Right lobe of liver (tissue), 6 donors: ENCODE measurements around the gene PDE4B. TPM values are rescaled to one million over a fixed set of nuclear protein-coding genes. Genes with fewer than 3 reads are reported as not detected.

Experiments used
- ATAC-seq, 4 donors: fragments of 200-7000 bp; cut with Tn5 transposase; one replicate each; pipeline ENCODE4 v1.9.1; 2020; ENCODE audit warnings: mild to moderate bottlenecking in 4 of 4, moderate library complexity in 4 of 4
- DNase-seq, 3 donors: peaks; one replicate each; pipeline ENCODE4 v3.0.0-alpha.2; 2020
- H3K27ac ChIP-seq, 3 donors: fragments of 200-600 bp; one replicate each; pipeline ENCODE4 v1.8.0; 2022
- H3K27me3 ChIP-seq, 2 donors: fragments of 200-600 bp; one replicate each; pipeline ENCODE4 v1.8.0; 2022
- H3K36me3 ChIP-seq, 4 donors: fragments of 200-600 bp; sonication (generic) in 1 of 4; one replicate each; pipeline versions ENCODE4 v1.5.1 to v1.8.0; 2017 to 2022; ENCODE audit warnings: control low read depth in 1 of 4
- H3K4me1 ChIP-seq, 4 donors: fragments of 200-600 bp; sonication (generic) in 1 of 4; one replicate each; pipeline versions ENCODE4 v1.5.1 to v1.8.0; 2017 to 2022; ENCODE audit warnings: control low read depth in 1 of 4
- H3K4me3 ChIP-seq, 3 donors: fragments of 200-600 bp; one replicate each; pipeline ENCODE4 v1.8.0; 2022
- H3K9me3 ChIP-seq, 4 donors: fragments of 200-600 bp; sonication (generic) in 1 of 4; one replicate each; pipeline versions ENCODE4 v1.5.1 to v1.8.0; 2017 to 2022; ENCODE audit warnings: control low read depth in 1 of 4
- POLR2A ChIP-seq: fragments of 450-650 bp; IDR thresholded peaks from one replicate; pipeline ENCODE4 v1.6.1; 2017; ENCODE audit warnings: antibody characterized with exemption, mild to moderate bottlenecking
- WGBS: methylation state at CpG from one replicate; pipeline ENCODE4 v1.1.6; 2018; ENCODE audit warnings: low coverage, low lambda C conversion rate; ENCODE audit not compliant: insufficient coverage; ENCODE audit errors: missing lambda C conversion rate; 5-methylcytosine and 5-hydroxymethylcytosine counted together
- intact Hi-C, 2 donors: fragments of 100-400 bp; cut with DNase I; formaldehyde crosslinking; loops; one replicate each; pipeline versions ENCODE4 v1.11.2 to v1.14.1; 2022
- total RNA-seq, 6 experiments: library from RNA; depleted of rRNA in 2 of 6; stranded (reverse); fragments of >200 nt in 2 of 6; fragmentation: NEBNext Ultra II Directional in 3 of 6; extraction: Animal tissue kit (Norgen Biotek cat#: 25700) in 3 of 6; gene quantifications; one replicate each; pipeline versions ENCODE4 v1.1.0 to v1.2.4, GENCODE V29; 2016 to 2023
- TF ChIP-seq, protein P1 (sequence below), 4 donors: fragments of 200-600 bp in 3 of 4; fragments of 450-650 bp in 1 of 4; IDR thresholded peaks; one replicate each; pipeline versions ENCODE4 v1.5.1 to v1.8.0; 2016 to 2022; ENCODE audit warnings: antibody characterized with exemption in 4 of 4, mild to moderate bottlenecking in 2 of 4
- donor health status: DM: no; HTN: yes; CAD: no.
- donor health status: DM: no; HTN: no; CAD: no.
- donor health status: DM: no; HTN: no; CAD: no.
- donor health status: DM: no; HTN: yes; CAD: no.
- donor health status: DM: no; HTN: yes; CAD: no.

PDE4B gene
- total RNA-seq, 6 experiments from 2014 or later: 1.4 to 6.4 (median 2.4) TPM

DNA sequence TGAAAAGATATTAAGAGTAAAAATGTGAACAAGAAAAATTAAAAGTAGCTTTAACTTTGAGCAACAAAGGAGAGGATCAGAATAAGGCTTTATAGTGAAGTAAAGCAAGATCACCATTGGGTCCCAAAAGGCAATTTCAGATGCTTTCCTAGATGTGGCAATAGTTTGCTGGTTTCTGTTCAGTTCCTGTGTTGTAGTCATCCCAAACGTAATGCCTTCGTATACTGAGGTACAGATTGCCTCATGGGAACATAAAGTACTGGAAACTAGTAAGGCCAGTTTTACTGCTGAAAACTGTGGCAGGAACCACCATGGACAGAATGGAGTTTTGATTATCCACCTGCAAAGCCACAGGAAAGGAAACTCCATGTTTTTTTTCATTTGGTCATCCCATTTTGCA, 457.8 kb downstream of the PDE4B start:
- intact Hi-C loops: loop anchor here (5.0 to 10.0 kb wide), 2 partner anchors 197 to 394 kb away; no protein-coding TSS in a partner anchor
- Histone ChIP-seq H3K4me3 (no peak overlapping the region), H3K4me1 (no peaks in the 10 kb centered on the region), H3K27ac (no peak overlapping the region), H3K36me3 (no peaks in the 10 kb centered on the region), H3K9me3 (no peaks in the 10 kb centered on the region), H3K27me3 (no peaks in the 10 kb centered on the region)
- no peak for ATAC-seq
- 38% methylated on average over 2 of the region's 2 CpGs for WGBS
- DNase-seq: no peak
- TF ChIP-seq, protein P1, sequence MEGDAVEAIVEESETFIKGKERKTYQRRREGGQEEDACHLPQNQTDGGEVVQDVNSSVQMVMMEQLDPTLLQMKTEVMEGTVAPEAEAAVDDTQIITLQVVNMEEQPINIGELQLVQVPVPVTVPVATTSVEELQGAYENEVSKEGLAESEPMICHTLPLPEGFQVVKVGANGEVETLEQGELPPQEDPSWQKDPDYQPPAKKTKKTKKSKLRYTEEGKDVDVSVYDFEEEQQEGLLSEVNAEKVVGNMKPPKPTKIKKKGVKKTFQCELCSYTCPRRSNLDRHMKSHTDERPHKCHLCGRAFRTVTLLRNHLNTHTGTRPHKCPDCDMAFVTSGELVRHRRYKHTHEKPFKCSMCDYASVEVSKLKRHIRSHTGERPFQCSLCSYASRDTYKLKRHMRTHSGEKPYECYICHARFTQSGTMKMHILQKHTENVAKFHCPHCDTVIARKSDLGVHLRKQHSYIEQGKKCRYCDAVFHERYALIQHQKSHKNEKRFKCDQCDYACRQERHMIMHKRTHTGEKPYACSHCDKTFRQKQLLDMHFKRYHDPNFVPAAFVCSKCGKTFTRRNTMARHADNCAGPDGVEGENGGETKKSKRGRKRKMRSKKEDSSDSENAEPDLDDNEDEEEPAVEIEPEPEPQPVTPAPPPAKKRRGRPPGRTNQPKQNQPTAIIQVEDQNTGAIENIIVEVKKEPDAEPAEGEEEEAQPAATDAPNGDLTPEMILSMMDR (IDR thresholded peaks at IDR 0.05): no peak
- no peak for TF ChIP-seq POLR2A

DNA sequence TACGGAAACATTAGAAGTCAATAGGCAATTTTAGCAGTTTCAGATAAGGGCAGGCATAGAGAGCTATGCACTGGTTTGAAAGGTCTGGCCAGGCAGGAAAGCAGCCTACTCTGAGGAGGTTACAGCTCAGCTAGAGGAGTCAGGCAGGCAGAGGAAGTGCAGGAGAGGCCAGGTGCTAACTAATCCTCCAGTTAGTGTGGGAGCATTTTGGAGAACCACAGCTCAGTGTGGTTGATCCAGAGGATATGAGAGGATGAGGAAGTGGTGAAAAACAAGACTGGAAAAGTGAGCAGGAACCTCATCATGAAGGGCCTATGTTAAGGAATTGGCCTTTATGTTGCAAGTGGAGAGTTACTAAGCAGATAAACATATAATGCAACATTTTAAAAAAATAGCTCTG, 458.9 kb downstream of the PDE4B start:
- intact Hi-C loops: loop anchor here (5.0 to 10.0 kb wide), 2 partner anchors 196 to 393 kb away; no protein-coding TSS in a partner anchor
- TF ChIP-seq, protein P1 (IDR thresholded peaks at IDR 0.05): no peak
- TF ChIP-seq POLR2A: no peak
- H3K4me1 ChIP-seq: no peaks in the 10 kb centered on the region
- H3K27ac ChIP-seq: no peak overlapping the region
- ATAC-seq (peak in 3 of 4 donors; percentile 19 to 25 (median 21)), DNase-seq (no peak)
- H3K9me3 ChIP-seq: no peaks in the 10 kb centered on the region
- H3K36me3 ChIP-seq: no peaks in the 10 kb centered on the region
- no peaks in the 10 kb centered on the region for H3K27me3 ChIP-seq
- 53% methylated on average over 1 of the region's 1 CpG for WGBS
- H3K4me3 ChIP-seq: no peak overlapping the region

DNA sequence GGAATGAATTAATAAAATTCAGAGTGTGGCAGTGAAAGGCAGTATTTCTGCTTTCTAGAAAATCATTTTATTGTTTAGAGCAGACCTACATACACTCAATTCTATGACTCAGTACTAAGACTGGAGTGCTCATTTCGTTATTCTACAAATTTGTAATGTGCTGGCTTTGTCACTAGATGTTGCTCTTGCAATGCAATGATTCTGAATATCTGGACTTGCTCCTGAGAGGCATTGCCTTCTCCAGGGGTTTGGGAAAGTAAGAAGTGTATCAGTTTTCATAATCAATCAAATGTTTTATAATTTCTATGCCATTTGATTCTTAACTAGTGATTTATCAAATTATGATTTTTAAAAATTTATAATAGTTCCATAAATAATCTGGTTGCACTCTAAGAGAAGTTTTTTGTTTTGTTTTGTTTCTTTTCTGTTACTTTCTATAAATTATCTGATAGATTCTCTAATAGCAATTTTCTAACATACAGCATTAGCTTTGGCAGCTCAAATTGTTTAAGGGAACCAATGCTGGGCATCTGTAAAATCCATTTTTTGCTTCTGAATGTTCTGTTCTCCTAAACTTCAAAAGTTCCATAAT, 460.7 kb downstream of the PDE4B start:
- ATAC-seq (peak; percentile 93 to 96 (median 96)), DNase-seq (no peak)
- 0% methylated on average over 1 of the region's 1 CpG for WGBS
- no peaks in the 10 kb centered on the region for H3K4me1 ChIP-seq
- no peak for TF ChIP-seq POLR2A
- TF ChIP-seq, protein P1 (IDR thresholded peaks at IDR 0.05): peak; percentile 79 to 91 (median 80)
- no peaks in the 10 kb centered on the region for H3K27me3 ChIP-seq
- no peak overlapping the region for H3K27ac ChIP-seq
- H3K4me3 ChIP-seq: no peak overlapping the region
- no peaks in the 10 kb centered on the region for H3K9me3 ChIP-seq
- no peaks in the 10 kb centered on the region for H3K36me3 ChIP-seq
- intact Hi-C loops: loop anchor here (5.0 to 10.0 kb wide), 2 partner anchors 194 to 391 kb away; no protein-coding TSS in a partner anchor

DNA sequence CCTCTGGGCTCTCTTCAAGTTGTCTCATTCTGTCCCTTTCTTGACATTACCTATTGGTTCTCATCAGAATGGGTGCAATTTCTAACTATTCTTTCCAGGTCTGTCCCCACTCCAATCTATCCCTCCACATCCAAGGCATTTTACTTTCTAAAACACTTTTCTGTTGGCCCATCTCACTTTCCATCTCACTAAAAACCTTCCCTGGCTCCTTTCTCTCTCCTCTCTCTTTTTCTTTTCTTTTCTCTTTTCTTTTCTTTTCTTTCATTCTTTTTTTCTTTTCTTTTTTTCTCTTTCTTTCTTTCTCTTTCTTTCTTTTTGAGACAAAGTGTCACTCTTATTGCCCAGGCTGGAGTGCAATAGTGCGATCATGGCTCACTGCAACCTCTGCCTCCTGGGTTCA, 462.1 kb downstream of the PDE4B start:
- ATAC-seq (no peak), DNase-seq (no peak)
- WGBS: 100% methylated on average over 1 of the region's 1 CpG
- Histone ChIP-seq H3K4me3 (no peak overlapping the region), H3K9me3 (no peaks in the 10 kb centered on the region), H3K4me1 (no peaks in the 10 kb centered on the region), H3K27me3 (no peaks in the 10 kb centered on the region), H3K27ac (no peak overlapping the region), H3K36me3 (no peaks in the 10 kb centered on the region)
- intact Hi-C loops: loop anchor here (5.0 to 10.0 kb wide), 2 partner anchors 193 to 390 kb away; no protein-coding TSS in a partner anchor
- TF ChIP-seq, protein P1 (IDR thresholded peaks at IDR 0.05): no peak
- TF ChIP-seq POLR2A: no peak
